ENCODE data around the gene AOPEP. TPM values are rescaled to one million over a fixed set of nuclear protein-coding genes. Genes with fewer than 3 reads are reported as not detected.

AOPEP gene
- total and polyA plus RNA-seq, 2 of the 13 experiments (the other 11 are each of a cell fraction or from before 2014, with no cell fraction given): 22.2 to 41.6 TPM

GRCh38 chr9:94918038-94918753 is 191.7 kb downstream of the AOPEP start:
- POLR2A ChIA-PET: interaction anchor here (0.9 kb wide), 1 partner anchor 14 kb away, joined by 3 read pairs; no protein-coding TSS in a partner anchor
- Histone ChIP-seq H4K20me1 (ENCODE audit: insufficient read depth, low read length) (no peaks in the 10 kb centered on the region), H3K27me3 (ENCODE audit: control insufficient read depth in 1 of 2, insufficient read depth in 2 of 2, low read length in 2 of 2) (no peaks in the 10 kb centered on the region), H3K4me3 (replicated peaks in 1 of 3; ENCODE audit: insufficient read depth in 1 of 3, low read depth in 2 of 3, low read length in 3 of 3) (no peak overlapping the region), H3K27ac (ENCODE audit: extremely low read length, insufficient read depth, low read length) (no peak overlapping the region), H3K4me2 (ENCODE audit: low read depth, low read length) (no peak overlapping the region), H3K9ac (ENCODE audit: insufficient read depth, low read depth, low read length) (no peak overlapping the region), H3K4me1 (ENCODE audit: insufficient read depth, low read length) (peaks cover 80% of the 10 kb centered on the region), H3K79me2 (ENCODE audit: insufficient read depth, low read length) (no peaks in the 10 kb centered on the region), H3K9me3 (ENCODE audit: low read length) (no peaks in the 10 kb centered on the region), H3K36me3 (replicated peaks in 1 of 2; ENCODE audit: control insufficient read depth in 1 of 2, insufficient read depth in 2 of 2, low read length in 2 of 2) (no peaks in the 10 kb centered on the region), H2AFZ (ENCODE audit: low read length) (no peak overlapping the region)
- FAIRE-seq (no peak), ATAC-seq (peak; percentile 20; the same call in 1 of the 3 replicates), DNase-seq (ENCODE audit: low spot score) (peak; percentile 30)
- CTCF ChIA-PET (ENCODE audit: low intra/inter-chr PET ratio, low total read pairs): no interaction called here
- in situ Hi-C loops (cut with HindIII; ENCODE audit: extremely low pct_ligation_motif_present, low pct_unique_long_range_greater_than_20kb): loop anchor here (10.0 kb wide), 1 partner anchor 133 kb away; no protein-coding TSS in a partner anchor
- no TSS peak for BruUV-seq (replicated peaks)
- 85% methylated on average over 5 of the region's 5 CpGs for whole genome bisulfite sequencing (ENCODE audit: low lambda C conversion rate)
- intact Hi-C loops (cut with micrococcal nuclease; ENCODE audit: unreplicated experiment): no loop called here
- TF ChIP-seq PTBP1 (IDR thresholded peaks at IDR 0.05; ENCODE audit: low read depth, low read length, poor library complexity, severe bottlenecking) (no peak), CTCF (CRISPR knock-in tag; IDR thresholded peaks at IDR 0.05) (peak; percentile 49), ZNF446 (CRISPR knock-in tag; IDR thresholded peaks at IDR 0.05) (no peak), BHLHE40 (IDR thresholded peaks at IDR 0.05; ENCODE audit: low read length) (no peak), ELF3 (CRISPR knock-in tag; IDR thresholded peaks at IDR 0.05) (peak; percentile 42; the same call in 1 of the 2 replicates), THAP8 (CRISPR knock-in tag; IDR thresholded peaks at IDR 0.05; ENCODE audit: borderline replicate concordance) (no peak), SMC3 (IDR thresholded peaks at IDR 0.05; ENCODE audit: low read length) (peak; percentile 60), MTF2 (CRISPR knock-in tag; IDR thresholded peaks at IDR 0.05; ENCODE audit: borderline replicate concordance) (no peak), ZNF761 (CRISPR knock-in tag; conservative IDR thresholded peaks at IDR 0.05) (no peak), STAG1 (CRISPR knock-in tag; IDR thresholded peaks at IDR 0.05) (peak; percentile 69), ZMYM3 (CRISPR knock-in tag; IDR thresholded peaks at IDR 0.05) (no peak; the same call in 1 of the 2 replicates), SP1 (IDR thresholded peaks at IDR 0.05) (no peak), SP1 (CRISPR knock-in tag; IDR thresholded peaks at IDR 0.05) (no peak), ZNF691 (CRISPR knock-in tag; IDR thresholded peaks at IDR 0.05; ENCODE audit: borderline replicate concordance, low read depth) (no peak)
